ENCODE results near the gene MYOCOS. TPM values are rescaled to one million over a fixed set of nuclear protein-coding genes. Genes with fewer than 3 reads are reported as not detected.

Gene MYOCOS
- polyA plus RNA-seq, 1 experiment, result not detected

GRCh38 chr1:171674431-171675405 is 52.7 kb downstream of the MYOCOS start:
- CTCF ChIA-PET, result interaction anchor here (2.0 kb wide), 1 partner anchor 30 kb away, joined by 6 read pairs; no protein-coding TSS in a partner anchor
- Histone ChIP-seq H3K27me3 (ENCODE audit: control insufficient read depth, insufficient read depth, low read length) (no peaks in the 10 kb centered on the region), H3K4me3 (ENCODE audit: low read depth, low read length) (no peak overlapping the region), H3K27ac (ENCODE audit: low read depth, low read length) (no peak overlapping the region), H3K9me3 (ENCODE audit: control insufficient read depth, insufficient read depth, low read length) (no peaks in the 10 kb centered on the region)
- no peak for DNase-seq (ENCODE audit: low read depth, low spot score)
- POLR2A ChIA-PET, result no interaction called here
- no peak for TF ChIP-seq CTCF (IDR thresholded peaks at IDR 0.05; ENCODE audit: low read depth, low read length)

Other genes starting within 250 kb of the MYOCOS start
- gene PRRC2C, start 136.7 kb upstream of the MYOCOS start, polyA plus RNA-seq (2011; rRNA removed), result 66.4 and 80.0 TPM in 2 replicates
- not detected in 2 replicates for gene MYOC, start 30.4 kb downstream of the MYOCOS start, polyA plus RNA-seq (2011; rRNA removed)
- 13.0 and 20.8 TPM in 2 replicates for gene VAMP4, start 119.8 kb downstream of the MYOCOS start, polyA plus RNA-seq (2011; rRNA removed)
- gene METTL13, start 159.4 kb downstream of the MYOCOS start, polyA plus RNA-seq (2011; rRNA removed), result 32.0 and 32.9 TPM in 2 replicates
- gene DNM3, start 219.3 kb downstream of the MYOCOS start, polyA plus RNA-seq (2011; rRNA removed), result 0.37 and 0.46 TPM in 2 replicates

Data from AG04450 (cell line).